ENCODE results near the gene RASA2.
A peak's percentile ranks its signal among the peaks of the same experiment; 100 is the strongest.
"Not testable (repeated sequence)": the region's sequence is repeated elsewhere in the genome, so short reads cannot be mapped to it uniquely, and the experiment has no call there.

RASA2 gene

DNA sequence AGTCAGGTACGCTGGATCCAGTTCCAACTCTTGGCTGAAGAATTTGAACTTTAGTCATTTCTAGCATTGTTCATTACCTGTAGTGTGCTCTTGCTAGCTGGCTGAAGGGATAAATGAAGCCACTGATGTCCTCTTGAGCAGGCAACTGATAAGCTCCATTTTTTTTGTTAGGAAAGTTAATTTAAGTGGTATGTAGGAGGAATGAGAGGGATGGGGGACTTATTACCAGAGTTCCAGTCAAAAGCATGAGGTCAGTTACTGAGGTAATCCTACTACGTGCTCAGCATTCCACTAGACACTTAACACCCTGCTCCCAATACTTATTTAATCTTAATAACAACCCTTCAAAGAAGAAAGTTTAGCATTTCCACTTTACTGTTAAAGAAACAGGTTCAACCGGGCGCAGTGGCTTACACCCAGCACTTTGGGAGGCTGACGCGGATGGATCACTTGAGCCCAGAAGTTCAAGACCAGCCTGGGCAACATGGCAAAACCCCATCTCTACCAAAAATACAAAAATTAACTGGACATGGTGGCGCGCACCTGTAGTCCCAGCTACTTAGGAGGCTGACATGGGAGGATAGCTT lies 2.0 kb upstream of the RASA2 start:
- H3K36me3 ChIP-seq (ENCODE audit: insufficient read depth, low read length) = no peaks in the 10 kb centered on the region
- DNase-seq (ENCODE audit: low read depth, low spot score) = no peak
- TF ChIP-seq POLR2AphosphoS5 (IDR thresholded peaks at IDR 0.05; ENCODE audit: borderline replicate concordance, low read depth, low read length) (no peak), FOXP2 (optimal IDR thresholded peaks at IDR 0.05; ENCODE audit: control extremely low read depth, extremely low read length, insufficient read depth) (no peak), EZH2 (IDR thresholded peaks at IDR 0.05) (no peak)
- no peak overlapping the region for H3K4me3 ChIP-seq
- no peaks in the 10 kb centered on the region for H3K9me3 ChIP-seq (ENCODE audit: low read depth, low read length)
- no peak overlapping the region for H3K27ac ChIP-seq
- no peak overlapping the region for H3K9ac ChIP-seq (ENCODE audit: insufficient read length)

DNA sequence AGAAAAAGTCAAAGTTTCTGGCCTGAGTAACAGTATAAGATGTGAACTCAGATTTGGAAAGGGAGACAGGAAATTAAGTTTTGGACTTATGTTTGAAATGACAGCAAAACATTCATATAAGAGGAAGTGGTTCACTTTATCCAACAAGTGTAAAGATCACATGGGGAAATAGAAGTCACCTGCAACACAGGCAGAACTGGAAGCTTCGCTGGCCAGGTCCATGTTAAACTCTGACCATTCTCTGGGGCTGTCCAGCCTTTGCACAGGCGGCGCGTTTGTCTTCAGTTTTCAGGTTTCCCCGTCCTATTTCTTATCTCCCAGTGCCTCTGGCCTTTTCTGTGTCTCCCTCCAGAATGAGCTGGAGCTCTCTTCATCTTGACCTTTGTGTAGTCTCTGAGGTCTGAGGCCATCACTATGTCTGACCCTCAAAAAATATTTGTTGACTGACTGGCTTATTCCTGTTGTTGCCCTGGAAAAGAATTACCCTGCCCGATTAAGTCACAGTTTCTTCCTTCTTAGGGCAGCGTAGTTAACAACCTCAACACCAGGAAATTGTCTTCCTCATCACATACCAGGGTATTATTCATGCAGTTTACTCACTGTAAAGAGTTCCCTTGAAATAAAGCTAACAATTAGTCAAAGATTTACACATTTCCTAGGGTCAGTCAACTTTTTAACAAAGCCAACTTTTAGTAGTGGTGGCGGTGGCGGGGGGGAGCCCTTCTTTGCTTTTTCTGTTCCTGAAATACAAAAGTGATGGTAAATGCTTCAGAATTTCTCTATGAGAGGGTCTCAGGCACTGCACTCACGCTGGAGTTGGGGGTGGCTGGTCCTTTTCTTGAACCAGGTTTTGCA lies 959 bp upstream of the RASA2 start:
- H3K9me3 ChIP-seq (ENCODE audit: low read depth, low read length) = no peaks in the 10 kb centered on the region
- no peak for DNase-seq (ENCODE audit: low read depth, low spot score)
- H3K9ac ChIP-seq (ENCODE audit: insufficient read length) = no peak overlapping the region
- H3K27ac ChIP-seq = peak overlapping the region; percentile 45; the same call in 1 of the 2 replicates
- H3K36me3 ChIP-seq (ENCODE audit: insufficient read depth, low read length) = no peaks in the 10 kb centered on the region
- TF ChIP-seq EZH2 (IDR thresholded peaks at IDR 0.05) (no peak), FOXP2 (optimal IDR thresholded peaks at IDR 0.05; ENCODE audit: control extremely low read depth, extremely low read length, insufficient read depth) (no peak), POLR2AphosphoS5 (IDR thresholded peaks at IDR 0.05; ENCODE audit: borderline replicate concordance, low read depth, low read length) (no peak)
- H3K4me3 ChIP-seq = peak overlapping the region; percentile 82

DNA sequence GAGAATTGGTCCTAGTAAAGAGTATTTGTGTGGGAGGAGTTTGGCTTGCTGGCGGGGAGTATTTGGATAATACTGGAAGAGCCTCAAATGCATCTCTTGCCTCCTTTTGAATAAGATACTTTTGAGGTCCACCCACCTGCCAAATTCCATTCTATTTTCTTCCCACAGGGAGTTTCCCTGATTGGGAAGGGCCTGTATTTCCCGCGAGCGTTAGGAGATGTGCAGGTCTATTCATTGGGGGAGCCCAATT lies 406 bp upstream of the RASA2 start:
- Histone ChIP-seq H3K27ac (peak overlapping the region; percentile 45; the same call in 1 of the 2 replicates), H3K9ac (ENCODE audit: insufficient read length) (no peak overlapping the region), H3K9me3 (ENCODE audit: low read depth, low read length) (no peaks in the 10 kb centered on the region), H3K4me3 (peak overlapping the region; percentile 82), H3K36me3 (ENCODE audit: insufficient read depth, low read length) (no peaks in the 10 kb centered on the region)
- DNase-seq (ENCODE audit: low read depth, low spot score) = no peak
- TF ChIP-seq EZH2 (IDR thresholded peaks at IDR 0.05) = no peak
- no peak for TF ChIP-seq FOXP2 (optimal IDR thresholded peaks at IDR 0.05; ENCODE audit: control extremely low read depth, extremely low read length, insufficient read depth)
- TF ChIP-seq POLR2AphosphoS5 (IDR thresholded peaks at IDR 0.05; ENCODE audit: borderline replicate concordance, low read depth, low read length) = no peak

DNA sequence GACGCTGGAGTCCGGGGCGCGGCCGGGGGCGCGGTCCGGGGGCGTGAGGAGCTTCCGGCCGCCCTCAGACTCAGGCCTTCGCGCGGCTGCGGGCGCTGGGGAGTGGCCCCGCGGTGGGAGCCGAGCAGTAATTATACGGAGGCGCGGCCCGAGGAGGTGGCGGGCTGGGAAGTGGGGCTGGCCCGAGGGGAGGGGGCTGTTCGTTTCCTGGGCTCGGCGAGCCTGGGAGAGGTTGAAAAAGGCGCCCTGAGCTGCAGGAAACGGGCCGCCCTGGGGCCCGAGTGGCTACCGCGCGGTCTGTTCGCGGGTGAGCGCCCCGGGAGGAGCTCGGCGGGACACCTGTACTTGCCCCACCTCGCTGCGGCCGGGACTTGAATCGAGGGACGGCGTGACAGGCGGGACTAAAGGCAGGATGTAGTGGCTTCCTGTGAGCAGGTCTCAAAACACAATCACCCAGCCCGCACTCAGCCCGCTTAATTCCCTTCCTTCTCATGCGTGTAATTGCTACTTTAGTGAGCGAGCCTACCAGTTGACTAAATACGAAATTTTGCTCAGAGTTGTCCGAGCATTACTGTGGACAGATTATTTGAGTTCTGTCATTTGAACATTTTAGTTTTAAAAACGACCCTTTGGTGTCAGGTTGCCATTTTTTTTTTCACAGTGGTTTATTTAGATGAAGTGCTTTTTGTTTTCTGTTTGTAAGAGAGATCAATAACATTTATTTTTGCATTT lies 860 bp downstream of the RASA2 start:
- Histone ChIP-seq H3K27ac (peak overlapping the region; percentile 89), H3K4me3 (peak overlapping the region; percentile 86), H3K36me3 (ENCODE audit: insufficient read depth, low read length) (no peaks in the 10 kb centered on the region), H3K9ac (ENCODE audit: insufficient read length) (peak overlapping the region; percentile 86), H3K9me3 (ENCODE audit: low read depth, low read length) (no peaks in the 10 kb centered on the region)
- TF ChIP-seq FOXP2 (optimal IDR thresholded peaks at IDR 0.05; ENCODE audit: control extremely low read depth, extremely low read length, insufficient read depth) = no peak
- no peak for TF ChIP-seq EZH2 (IDR thresholded peaks at IDR 0.05)
- TF ChIP-seq POLR2AphosphoS5 (IDR thresholded peaks at IDR 0.05; ENCODE audit: borderline replicate concordance, low read depth, low read length) = no peak
- no peak for DNase-seq (ENCODE audit: low read depth, low spot score)

DNA sequence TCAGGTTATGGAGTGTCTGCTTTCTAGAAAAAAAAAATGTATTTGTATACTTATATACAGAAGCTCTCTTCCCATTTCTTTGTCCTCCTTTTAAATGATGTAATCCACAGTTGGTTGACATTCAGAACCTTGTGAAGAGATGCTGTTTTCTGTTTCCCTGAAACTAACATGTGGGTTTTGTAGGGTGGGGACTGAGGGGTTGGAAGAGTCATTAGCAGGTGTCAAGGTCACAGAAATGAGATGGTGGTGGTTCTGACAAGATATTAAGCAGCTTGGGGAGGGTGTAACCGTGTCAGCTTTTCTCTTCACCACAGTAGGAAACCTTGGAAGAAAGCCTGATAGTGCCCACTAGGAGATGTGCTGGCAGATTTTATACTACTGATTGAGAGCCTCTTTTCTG lies 2.4 kb downstream of the RASA2 start:
- Histone ChIP-seq H3K27ac (no peak overlapping the region), H3K4me3 (peak overlapping the region; percentile 14), H3K9ac (ENCODE audit: insufficient read length) (peak overlapping the region; percentile 21), H3K36me3 (ENCODE audit: insufficient read depth, low read length) (no peaks in the 10 kb centered on the region), H3K9me3 (ENCODE audit: low read depth, low read length) (no peaks in the 10 kb centered on the region)
- no peak for TF ChIP-seq POLR2AphosphoS5 (IDR thresholded peaks at IDR 0.05; ENCODE audit: borderline replicate concordance, low read depth, low read length)
- TF ChIP-seq FOXP2 (optimal IDR thresholded peaks at IDR 0.05; ENCODE audit: control extremely low read depth, extremely low read length, insufficient read depth) = no peak
- TF ChIP-seq EZH2 (IDR thresholded peaks at IDR 0.05) = no peak
- no peak for DNase-seq (ENCODE audit: low read depth, low spot score)

DNA sequence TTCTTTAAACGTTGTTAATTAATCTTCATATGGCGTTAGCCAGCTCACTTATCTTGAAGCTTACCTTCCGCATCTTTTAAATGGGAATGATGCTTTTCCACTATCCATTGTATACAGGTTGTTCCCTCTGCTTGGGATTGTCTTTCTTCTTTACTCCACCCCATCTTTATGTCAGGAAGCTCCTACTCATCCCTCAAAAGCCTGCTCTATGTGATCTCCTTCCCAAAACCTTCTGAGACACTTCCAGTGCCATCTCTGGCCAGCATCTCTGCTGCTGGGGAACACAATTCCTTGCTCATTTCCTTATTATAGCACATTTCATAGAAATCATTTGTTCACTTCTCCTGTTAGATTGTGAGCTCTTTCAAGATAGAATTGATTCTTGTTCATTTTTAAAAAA lies 4.3 kb downstream of the RASA2 start:
- no peak overlapping the region for H3K4me3 ChIP-seq
- H3K9ac ChIP-seq (ENCODE audit: insufficient read length) = no peak overlapping the region
- no peak overlapping the region for H3K27ac ChIP-seq
- H3K9me3 ChIP-seq (ENCODE audit: low read depth, low read length) = no peaks in the 10 kb centered on the region
- TF ChIP-seq POLR2AphosphoS5 (IDR thresholded peaks at IDR 0.05; ENCODE audit: borderline replicate concordance, low read depth, low read length) (no peak), EZH2 (IDR thresholded peaks at IDR 0.05) (no peak), FOXP2 (optimal IDR thresholded peaks at IDR 0.05; ENCODE audit: control extremely low read depth, extremely low read length, insufficient read depth) (no peak)
- H3K36me3 ChIP-seq (ENCODE audit: insufficient read depth, low read length) = no peaks in the 10 kb centered on the region
- DNase-seq (ENCODE audit: low read depth, low spot score) = no peak

DNA sequence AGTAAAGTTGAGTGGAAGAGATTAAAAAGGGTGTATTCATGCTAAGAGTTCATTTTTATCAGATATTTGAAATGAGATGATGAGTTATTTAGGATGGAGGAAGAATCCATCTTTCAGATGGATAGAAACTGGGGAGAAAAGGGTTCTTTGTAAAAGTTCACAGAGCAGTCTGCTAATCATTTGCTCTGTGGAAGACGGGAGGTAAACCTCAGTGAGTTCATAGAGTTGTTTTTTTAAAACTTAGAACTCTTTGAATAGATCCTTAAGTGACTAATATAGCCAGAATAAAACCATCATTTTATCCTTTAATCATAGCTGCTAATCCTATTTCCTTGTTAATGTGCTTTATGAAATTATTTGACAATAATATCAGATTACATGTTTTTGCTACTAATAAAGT lies 5.1 kb downstream of the RASA2 start:
- H3K36me3 ChIP-seq (ENCODE audit: insufficient read depth, low read length) = no peaks in the 10 kb centered on the region
- H3K4me3 ChIP-seq = no peak overlapping the region
- TF ChIP-seq FOXP2 (optimal IDR thresholded peaks at IDR 0.05; ENCODE audit: control extremely low read depth, extremely low read length, insufficient read depth) (no peak), POLR2AphosphoS5 (IDR thresholded peaks at IDR 0.05; ENCODE audit: borderline replicate concordance, low read depth, low read length) (no peak), EZH2 (IDR thresholded peaks at IDR 0.05) (no peak)
- H3K27ac ChIP-seq = no peak overlapping the region
- no peak for DNase-seq (ENCODE audit: low read depth, low spot score)
- no peaks in the 10 kb centered on the region for H3K9me3 ChIP-seq (ENCODE audit: low read depth, low read length)
- no peak overlapping the region for H3K9ac ChIP-seq (ENCODE audit: insufficient read length)

DNA sequence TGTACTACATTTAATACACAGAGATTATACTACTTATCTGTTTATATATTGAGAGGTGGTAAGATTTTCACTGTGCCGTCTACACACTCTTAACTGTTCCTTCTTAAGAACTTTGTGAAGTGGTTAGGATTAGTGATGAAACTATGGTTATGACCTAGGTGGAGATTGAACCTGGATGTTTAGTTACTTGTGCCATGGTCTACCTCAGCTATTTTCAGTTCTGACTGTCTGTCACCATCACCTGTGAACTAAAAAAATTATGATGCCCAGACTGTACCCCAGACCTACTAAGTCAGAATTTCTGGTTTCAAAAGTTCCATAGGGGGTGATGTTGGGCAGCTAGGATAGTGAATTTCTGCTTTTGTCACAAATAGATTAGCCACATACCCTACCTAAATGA lies 6.4 kb downstream of the RASA2 start:
- no peak for DNase-seq (ENCODE audit: low read depth, low spot score)
- Histone ChIP-seq H3K9ac (ENCODE audit: insufficient read length) (no peak overlapping the region), H3K9me3 (ENCODE audit: low read depth, low read length) (no peaks in the 10 kb centered on the region), H3K27ac (no peak overlapping the region), H3K36me3 (ENCODE audit: insufficient read depth, low read length) (no peaks in the 10 kb centered on the region), H3K4me3 (no peak overlapping the region)
- no peak for TF ChIP-seq POLR2AphosphoS5 (IDR thresholded peaks at IDR 0.05; ENCODE audit: borderline replicate concordance, low read depth, low read length)
- TF ChIP-seq EZH2 (IDR thresholded peaks at IDR 0.05) = no peak
- TF ChIP-seq FOXP2 (optimal IDR thresholded peaks at IDR 0.05; ENCODE audit: control extremely low read depth, extremely low read length, insufficient read depth) = no peak

DNA sequence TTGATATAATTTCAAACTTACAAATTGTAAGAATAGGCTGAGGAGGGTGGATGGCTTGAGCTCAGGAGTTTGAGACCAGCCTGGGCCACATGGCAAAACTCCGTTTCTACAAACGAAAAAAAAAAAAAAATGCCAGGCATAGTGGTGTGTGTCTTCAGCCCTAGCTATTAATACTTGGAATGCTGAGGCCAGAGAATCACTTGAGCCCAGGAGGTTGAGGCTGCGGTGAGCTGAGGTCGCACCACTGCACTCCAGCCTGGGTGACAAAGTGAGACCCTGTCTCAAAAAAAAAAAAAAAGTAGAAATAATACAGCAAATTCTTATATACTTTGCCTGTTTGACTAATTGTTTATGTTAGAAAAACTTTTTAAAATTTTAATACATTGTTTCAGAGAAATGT lies 10.8 kb downstream of the RASA2 start:
- not testable (repeated sequence) for H3K9ac ChIP-seq (ENCODE audit: insufficient read length); DNase-seq (ENCODE audit: low read depth, low spot score); H3K4me3 ChIP-seq; H3K9me3 ChIP-seq (ENCODE audit: low read depth, low read length); H3K36me3 ChIP-seq (ENCODE audit: insufficient read depth, low read length)
- H3K27ac ChIP-seq = peak overlapping the region; percentile 43; the same call in 1 of the 2 replicates

Measured in SK-N-MC (cell line).